GM18909 (cell line): ENCODE data around the gene LIN7C.
A peak's percentile ranks its signal among the peaks of the same experiment; 100 is the strongest.

Source experiments
- ATAC-seq: cut with Tn5 transposase; IDR thresholded peaks from one replicate; pipeline ENCODE4 v1.9.1; 2021; ENCODE audit warnings: mild to moderate bottlenecking; ENCODE audit not compliant: unreplicated experiment, poor library complexity

The LIN7C gene

GRCh38 chr11:27512238-27512637 is 5.7 kb upstream of the LIN7C start:
- no peak for ATAC-seq

DNA sequence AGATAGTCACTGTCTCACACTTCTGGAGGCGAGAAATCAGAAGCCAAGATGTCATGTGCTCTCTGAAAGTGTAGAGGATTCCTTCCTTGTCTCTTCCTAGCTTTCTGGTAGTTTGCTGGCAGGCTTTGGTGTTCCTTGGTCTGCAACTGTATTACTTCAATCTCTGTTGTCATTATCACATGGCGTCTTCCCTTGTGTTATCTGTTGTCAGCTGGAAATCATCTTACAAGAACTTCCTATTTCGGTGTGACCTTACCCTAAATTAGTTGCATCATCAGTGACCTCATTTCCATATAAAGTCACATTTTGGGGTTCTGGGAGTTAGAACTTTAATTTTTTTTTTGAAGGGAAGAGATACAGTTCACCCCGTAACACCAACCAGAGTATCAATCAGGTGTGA is 3.3 kb upstream of the LIN7C start:
- no peak for ATAC-seq

DNA sequence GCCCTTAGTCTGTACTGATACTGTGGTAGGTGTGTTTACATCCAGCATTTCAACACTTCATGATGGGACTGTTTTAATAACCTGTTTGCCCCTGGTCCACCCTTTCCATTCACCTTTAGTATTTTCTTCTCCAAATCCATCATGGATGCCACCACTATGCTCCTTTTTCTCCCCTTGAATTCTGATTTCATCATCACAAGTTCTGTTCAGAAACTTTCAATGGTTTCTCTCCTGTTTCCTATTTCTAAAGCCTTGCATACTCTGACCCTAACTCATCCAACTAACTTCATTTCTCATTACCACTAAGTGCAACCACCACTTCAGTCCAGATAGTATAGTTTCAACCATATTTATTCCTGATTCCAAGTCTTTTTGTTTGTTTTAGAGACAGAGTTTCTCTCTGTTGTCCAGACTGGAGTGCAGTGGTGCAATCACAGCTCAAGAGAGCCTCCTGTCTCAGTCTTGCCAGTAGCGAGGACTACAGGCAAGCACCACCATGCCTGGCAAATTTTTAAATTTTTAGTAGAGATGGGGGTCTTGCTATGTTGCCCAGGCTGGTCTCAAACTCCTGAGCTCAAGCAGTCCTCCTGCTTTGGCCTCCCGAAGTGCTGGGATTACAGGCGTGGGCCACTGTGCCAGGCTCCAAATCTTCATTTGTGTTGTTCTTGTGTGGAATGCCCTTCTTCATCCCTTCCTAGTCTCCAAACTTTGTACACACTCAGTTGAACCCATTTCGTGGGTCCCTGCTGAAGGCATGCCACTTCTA is 1.2 kb upstream of the LIN7C start:
- no peak for ATAC-seq

DNA sequence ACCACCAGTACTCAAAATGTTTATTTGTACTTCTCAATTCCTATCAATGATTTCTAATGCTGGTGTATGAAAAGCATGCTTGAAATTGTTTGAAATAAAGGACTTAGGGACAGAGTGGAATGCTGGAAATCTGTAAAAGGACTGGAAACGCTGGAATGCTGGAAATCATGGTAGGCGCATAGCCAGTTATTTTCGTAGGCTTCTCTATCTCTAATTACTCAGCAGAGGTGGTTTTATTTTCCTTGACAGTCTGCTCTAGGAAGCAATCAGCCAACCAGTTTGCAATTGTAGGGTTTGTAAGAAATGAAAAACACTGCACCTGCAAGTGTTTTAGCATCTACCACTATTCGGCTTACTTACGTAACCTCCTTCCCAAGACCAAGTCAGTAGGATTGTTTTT is 788 bp downstream of the LIN7C start:
- peak; percentile 3 for ATAC-seq

DNA sequence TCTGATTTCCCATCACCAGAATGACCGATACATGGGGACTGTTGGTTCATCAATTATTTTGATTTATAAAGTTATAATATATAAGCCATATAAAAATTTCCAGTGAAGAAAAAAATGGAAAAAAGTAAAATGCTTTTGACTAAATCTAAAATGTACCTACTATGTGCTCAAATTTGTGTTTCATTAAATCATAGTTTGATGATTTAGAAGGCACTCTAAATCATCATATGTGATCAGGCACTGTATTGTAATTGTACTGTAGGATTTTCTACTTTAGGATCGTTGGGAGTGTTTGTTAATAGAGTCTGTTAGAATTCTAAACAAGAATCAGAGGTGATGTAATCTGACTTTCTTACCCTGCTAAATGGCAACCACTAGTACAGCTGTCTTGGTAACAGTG is 2.4 kb downstream of the LIN7C start:
- ATAC-seq, result no peak

- no peak for ATAC-seq
Observed at GRCh38 chr11:27501100-27501499, 5.5 kb downstream of the LIN7C start.

DNA sequence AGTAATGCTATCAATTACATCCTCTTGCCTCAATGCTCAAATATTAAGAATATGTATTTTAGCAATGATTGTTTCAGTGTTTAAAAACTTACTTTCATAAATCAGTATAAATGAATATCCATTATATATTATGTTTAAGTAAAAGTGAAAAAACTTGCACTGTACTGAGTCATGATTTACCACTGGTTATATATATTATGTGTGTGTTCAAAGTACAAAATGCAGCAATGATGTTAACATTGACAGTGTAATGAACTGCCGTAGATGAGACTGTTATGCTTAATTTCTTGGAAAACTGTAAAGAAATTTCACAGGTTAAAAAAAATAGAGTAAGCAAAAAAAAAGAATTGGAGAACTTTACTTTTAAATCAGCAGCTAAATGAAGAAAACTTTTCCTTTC is 8.7 kb downstream of the LIN7C start:
- ATAC-seq, result no peak

DNA sequence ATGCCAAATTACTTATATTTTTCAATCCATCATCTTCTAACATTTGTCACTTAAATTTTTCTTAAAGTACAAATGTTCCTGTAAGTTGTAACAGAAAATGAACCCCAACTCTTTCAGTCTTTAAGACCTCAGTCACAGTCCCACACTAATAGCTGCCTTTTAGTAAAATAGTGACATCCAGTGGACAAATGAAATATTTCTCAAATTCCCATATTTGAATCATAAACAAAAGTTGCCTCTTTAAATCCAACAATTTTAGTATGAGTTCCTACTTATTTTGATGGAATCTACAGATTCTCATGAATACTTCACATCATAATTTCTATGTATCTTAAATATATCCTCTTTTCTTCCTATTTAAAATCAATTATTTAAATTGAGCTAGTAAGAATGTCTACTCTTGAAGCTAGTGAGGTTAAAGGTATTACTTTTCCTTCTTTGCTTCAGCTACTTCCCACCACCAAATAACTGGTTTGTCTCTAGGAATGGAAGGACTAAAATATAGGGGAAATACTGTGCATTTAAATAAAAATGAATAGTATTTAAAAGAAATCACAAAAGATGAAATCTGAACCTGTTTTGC is 9.2 kb downstream of the LIN7C start:
- peak; percentile 88 for ATAC-seq

DNA sequence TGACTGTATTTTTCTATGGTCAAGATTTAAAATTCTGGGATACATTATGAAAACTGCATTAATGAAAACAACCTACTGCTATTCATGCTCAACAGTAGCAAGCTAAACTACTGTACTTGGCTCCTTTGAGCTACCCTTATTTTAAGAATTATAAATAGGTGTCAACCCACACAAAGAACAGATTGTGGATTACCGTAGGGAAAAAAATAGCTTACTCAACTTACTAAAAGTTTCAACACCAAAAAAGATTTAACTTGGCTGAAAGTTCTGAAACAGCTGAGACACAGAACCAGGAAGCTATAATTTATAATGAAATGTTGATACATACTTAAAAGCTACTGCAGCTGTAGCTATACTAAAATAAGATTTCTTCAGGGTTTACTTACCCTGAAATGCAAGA is 10.1 kb downstream of the LIN7C start:
- no peak for ATAC-seq

DNA sequence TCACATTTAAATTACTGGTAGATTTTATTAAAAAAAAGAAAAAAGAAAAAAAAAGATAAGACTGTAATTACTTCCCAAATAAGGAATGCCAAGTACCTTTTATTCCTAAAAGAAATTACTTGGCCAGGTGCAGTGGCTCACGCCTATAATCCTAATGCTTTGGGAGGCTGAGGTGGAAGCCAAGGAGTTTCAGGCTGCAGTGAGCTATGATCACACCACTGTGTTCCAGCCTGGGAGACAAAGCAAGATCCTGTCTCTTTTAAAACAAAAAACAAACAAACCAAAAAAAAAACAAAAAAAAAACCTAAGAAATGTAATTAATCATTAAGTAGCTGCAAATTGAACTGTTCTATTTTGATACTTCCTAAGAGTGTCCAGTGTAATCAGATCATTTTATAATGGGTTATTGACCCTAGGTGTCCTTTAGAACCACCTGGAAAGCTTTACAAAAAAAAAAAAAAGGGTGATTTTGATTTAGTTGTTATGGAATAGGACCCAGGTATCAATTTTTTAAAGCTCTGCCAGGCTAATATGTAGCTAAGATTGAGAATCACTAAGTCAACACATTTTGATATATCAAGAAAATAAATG is 10.8 kb downstream of the LIN7C start:
- ATAC-seq, result no peak

GRCh38 chr11:27489092-27489491 is 17.5 kb downstream of the LIN7C start:
- no peak for ATAC-seq

GRCh38 chr11:27487706-27488105 is 18.9 kb downstream of the LIN7C start:
- no peak for ATAC-seq

GRCh38 chr11:27485930-27486773 is 20.4 kb downstream of the LIN7C start:
- peak; percentile 74 for ATAC-seq

- ATAC-seq, result no peak
Observed at GRCh38 chr11:27482793-27483192, 23.8 kb downstream of the LIN7C start.

- no peak for ATAC-seq
Observed at GRCh38 chr11:27481992-27482391, 24.6 kb downstream of the LIN7C start.

DNA sequence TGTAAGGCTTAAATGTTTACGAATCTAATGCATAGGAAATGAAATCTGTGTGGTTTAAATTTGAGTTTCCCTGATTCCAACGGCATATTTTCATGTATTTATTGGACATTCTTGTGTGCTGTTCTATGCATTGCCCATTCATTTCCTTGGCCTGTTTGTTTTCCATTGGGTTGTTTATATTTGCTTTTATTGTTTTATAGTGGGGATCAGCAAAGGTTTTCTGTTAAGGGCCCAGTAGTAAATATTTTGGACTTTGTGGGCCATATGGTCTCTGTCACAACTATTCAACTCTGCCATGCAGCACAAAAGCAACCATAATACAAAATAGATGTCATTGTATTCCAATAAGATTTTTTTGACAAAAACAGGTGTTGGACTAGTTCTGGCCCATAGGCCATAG is 28.7 kb downstream of the LIN7C start:
- no peak for ATAC-seq

DNA sequence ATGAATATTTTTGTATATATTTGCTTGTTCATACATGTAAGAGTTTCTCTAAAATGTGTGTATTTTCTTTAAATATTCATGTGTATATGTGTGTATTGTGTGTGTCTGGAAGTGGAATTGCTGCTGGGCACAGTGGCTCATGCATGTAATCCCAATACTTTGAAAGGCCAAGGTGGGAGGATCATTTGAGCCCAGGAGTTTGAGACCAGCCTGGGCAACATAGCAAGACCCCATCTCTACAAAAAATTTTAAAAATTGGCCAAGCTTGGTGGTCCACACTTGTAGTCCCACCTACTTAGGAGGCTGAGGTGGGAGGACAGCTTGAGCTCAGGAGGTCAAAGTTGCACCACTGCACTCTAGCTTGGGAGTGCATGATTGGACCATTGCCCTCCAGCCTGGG is 29.3 kb downstream of the LIN7C start:
- no peak for ATAC-seq

- no peak for ATAC-seq
Observed at GRCh38 chr11:27475622-27476021, 30.9 kb downstream of the LIN7C start.

GRCh38 chr11:27473017-27473406 is 33.6 kb downstream of the LIN7C start:
- no peak for ATAC-seq

GRCh38 chr11:27472398-27473016 is 34.1 kb downstream of the LIN7C start, which contains the start of gene LGR4:
Gene LGR4, minus strand, starts transcription at chr11:27472790. Its CDS starts 488 bp downstream, at chr11:27472302.
- peak; percentile 85 for ATAC-seq
